GM12878 (cell line): ENCODE measurements around the gene VSIG10.

ENCODE experiments used
- ATF3 ChIP-seq: IDR thresholded peaks from 2 replicates; pipeline ENCODE4 v1.6.1; 2011; ENCODE audit warnings: low read depth, mild to moderate bottlenecking, low read length, moderate library complexity, borderline replicate concordance; ENCODE audit errors: extremely low read depth
- BCL3 ChIP-seq: IDR thresholded peaks from 2 replicates; pipeline ENCODE4 v1.6.1; 2011; ENCODE audit warnings: borderline replicate concordance, low read depth, mild to moderate bottlenecking, moderate library complexity, low read length; ENCODE audit not compliant: insufficient read depth, poor library complexity, severe bottlenecking
- CTCF ChIP-seq, 3 experiments: IDR thresholded peaks in 2 of 3; conservative IDR thresholded peaks in 1 of 3; 2 replicates each; pipeline ENCODE4 v1.5.1; 2011; ENCODE audit warnings: low read depth in 3 of 3, low read length in 3 of 3, mild to moderate bottlenecking in 3 of 3, control low read depth in 2 of 3, moderate library complexity in 2 of 3, inconsistent platforms in 1 of 3, mixed read lengths in 1 of 3; ENCODE audit not compliant: control insufficient read depth in 2 of 3, insufficient read depth in 1 of 3; ENCODE audit errors: extremely low read depth in 1 of 3
- EGR1 ChIP-seq, 2 experiments: IDR thresholded peaks; 1 replicate in 1 of 2; 2 replicates in 1 of 2; pipeline ENCODE4 v1.6.1; 2011 to 2012; ENCODE audit warnings: low read depth in 2 of 2, low read length in 2 of 2, borderline replicate concordance in 1 of 2, mild to moderate bottlenecking in 1 of 2, moderate library complexity in 1 of 2
- POLR2A ChIP-seq: IDR thresholded peaks from 2 replicates; pipeline ENCODE4 v1.6.1; 2011; ENCODE audit warnings: low read depth, mild to moderate bottlenecking, low read length
- SMC3 ChIP-seq: IDR thresholded peaks from 2 replicates; pipeline ENCODE4 v1.6.1; 2011; ENCODE audit warnings: low read length, improper control_type of control experiment, borderline replicate concordance
- TCF3 ChIP-seq: IDR thresholded peaks from 2 replicates; pipeline ENCODE4 v1.6.1; 2012; ENCODE audit warnings: low read depth, mild to moderate bottlenecking, low read length, borderline replicate concordance; ENCODE audit not compliant: insufficient read depth
- YY1 ChIP-seq: IDR thresholded peaks from 2 replicates; pipeline ENCODE4 v1.6.1; 2011; ENCODE audit warnings: low read depth, mild to moderate bottlenecking, low read length
- ZBTB40 ChIP-seq: fragments of 450-650 bp; IDR thresholded peaks from 2 replicates; pipeline ENCODE4 v1.6.1; 2016; ENCODE audit warnings: mild to moderate bottlenecking, moderate library complexity, borderline replicate concordance

- TF ChIP-seq ZBTB40 = no peak
- no peak for TF ChIP-seq SMC3
- TF ChIP-seq CTCF (IDR thresholded peaks at IDR 0.05 in 2 of 3, conservative IDR thresholded peaks at IDR 0.05 in 1 of 3; ENCODE audit: control insufficient read depth in 2 of 3, extremely low read depth in 1 of 3, insufficient read depth in 1 of 3, low read depth in 3 of 3, low read length in 3 of 3) = no peak
- no peak for TF ChIP-seq EGR1 (IDR thresholded peaks at IDR 0.05; ENCODE audit: borderline replicate concordance in 1 of 2, low read depth in 2 of 2, low read length in 2 of 2)
- no peak for TF ChIP-seq POLR2A
- no peak for TF ChIP-seq TCF3
- no peak for TF ChIP-seq BCL3
- TF ChIP-seq YY1 = no peak
- TF ChIP-seq ATF3 = no peak
These were observed 4.7 kb downstream of the VSIG10 start for GRCh38 chr12:118098911-118099671.
